Heart left ventricle (tissue), 16 donors: Measurements from ENCODE around the gene STK24. TPM values are rescaled to one million over a fixed set of nuclear protein-coding genes. Genes with fewer than 3 reads are reported as not detected.
A peak's percentile ranks its signal among the peaks of the same experiment; 100 is the strongest.

Experiments used
- ATAC-seq, 4 donors: fragments of 200-7000 bp; cut with Tn5 transposase; one replicate each; pipeline ENCODE4 v1.9.1; 2020 to 2022; ENCODE audit warnings: moderate library complexity in 4 of 4, mild to moderate bottlenecking in 3 of 4, moderate number of reproducible peaks in 1 of 4
- DNase-seq, 5 donors: peaks; one replicate each; pipeline ENCODE4 v3.0.0-alpha.2; 2020
- H3K27ac ChIP-seq, 12 donors: fragments of 200-600 bp; sonication (generic) in 4 of 12; one replicate each; pipeline versions ENCODE4 v1.5.0 to v1.8.0; 2016 to 2022; ENCODE audit warnings: mild to moderate bottlenecking in 2 of 12
- H3K27me3 ChIP-seq, 9 donors: fragments of 200-600 bp; sonication (generic) in 2 of 9; one replicate each; pipeline versions ENCODE4 v1.5.1 to v1.8.0; 2016 to 2022; ENCODE audit warnings: mild to moderate bottlenecking in 3 of 9
- H3K36me3 ChIP-seq, 9 donors: fragments of 200-600 bp; sonication (generic) in 2 of 9; one replicate each; pipeline versions ENCODE4 v1.5.0 to v1.8.0; 2018 to 2022; ENCODE audit warnings: mild to moderate bottlenecking in 2 of 9
- H3K4me1 ChIP-seq, 12 donors: fragments of 200-600 bp; sonication (generic) in 4 of 12; one replicate each; pipeline versions ENCODE4 v1.5.0 to v1.8.0; 2016 to 2022; ENCODE audit warnings: mild to moderate bottlenecking in 3 of 12
- H3K4me3 ChIP-seq, 12 donors: fragments of 200-600 bp; sonication (generic) in 4 of 12; one replicate each; pipeline versions ENCODE4 v1.5.0 to v1.8.0; 2017 to 2022; ENCODE audit warnings: mild to moderate bottlenecking in 9 of 12, moderate library complexity in 4 of 12
- H3K9me3 ChIP-seq, 12 donors: fragments of 200-600 bp; sonication (generic) in 4 of 12; one replicate each; pipeline versions ENCODE4 v1.5.0 to v1.8.0; 2016 to 2022; ENCODE audit warnings: mild to moderate bottlenecking in 1 of 12
- POLR2A ChIP-seq, 2 donors: fragments of 450-650 bp; IDR thresholded peaks; one replicate each; pipeline ENCODE4 v1.6.1; 2017; ENCODE audit warnings: antibody characterized with exemption in 2 of 2, mild to moderate bottlenecking in 2 of 2, moderate library complexity in 2 of 2
- WGBS, 4 donors: extraction: QIAGEN DNeasy Blood & Tissue Kit in 2 of 4; methylation state at CpG; one replicate each; pipeline versions ENCODE4 v1.1.5 to v1.1.7; 2013 to 2018; 5-methylcytosine and 5-hydroxymethylcytosine counted together
- intact Hi-C, 10 donors: fragments of 100-400 bp; cut with DNase I; formaldehyde crosslinking; loops; one replicate each; pipeline versions ENCODE4 v1.11.1 to v1.14.2; 2022
- polyA plus RNA-seq, 2 donors: library from polyadenylated mRNA; stranded (reverse); fragments of 200-250 nt; gene quantifications; one replicate each; pipeline ENCODE4 v1.2.3, GENCODE V29; 2013
- total RNA-seq, 9 donors: library from RNA; depleted of rRNA in 2 of 9; stranded (reverse); fragments of >200 nt in 2 of 9; fragmentation: NEBNext Ultra II Directional in 3 of 9; extraction: Animal tissue kit (Norgen Biotek cat#: 25700) in 3 of 9; gene quantifications; one replicate each; pipeline versions ENCODE4 v1.1.0 to v1.2.4, GENCODE V29; 2016 to 2023
- TF ChIP-seq, protein P1 (sequence below), 12 donors: fragments of 200-600 bp; sonication (generic) in 4 of 12; IDR thresholded peaks; one replicate each; pipeline versions ENCODE4 v1.5.0 to v1.8.0; 2018 to 2022; ENCODE audit warnings: antibody characterized with exemption in 12 of 12, mild to moderate bottlenecking in 5 of 12
- donor health status: ischemic (EF 13 %, LVEDD 7.1; RV severe dilation, severe dysfunction).
- donor health status: healthy with polysubstance abuse.
- donor health status: DM: no; HTN: yes; CAD: no.
- donor health status: DM: no; HTN: no; CAD: no.
- donor health status: ischemic (EF 25% LVEDD 6.9; RV normal size, moderate dysfunction).
- donor health status: ischemic (EF 25% LVEDD 5.7; RV mildly dilated, moderate dysfunction).
- donor health status: healthy.
- donor health status: DM: yes; HTN: yes; CAD: no.
- donor health status: ischemic (EF 35%, LVEDD 5.7; RV mildly dilated, moderate dysfunction).
- donor health status: nonischemic (EF 11% LVEDD 7.7; RV severe dilation, severe dysfunction).
- donor health status: DM: yes; HTN: yes; CAD: no.
- donor health status: PGD.
- donor health status: ischemic (EF 29% LVEDD 5.4; RV normal size, mild dysfunction).
- donor health status: nonischemic (EF 23%, LVEDD 6.1; RV moderate dilation, normal function).

The STK24 gene
- total and polyA plus RNA-seq, 11 donors = 26.6 to 82.6 (median 59.6) TPM

DNA sequence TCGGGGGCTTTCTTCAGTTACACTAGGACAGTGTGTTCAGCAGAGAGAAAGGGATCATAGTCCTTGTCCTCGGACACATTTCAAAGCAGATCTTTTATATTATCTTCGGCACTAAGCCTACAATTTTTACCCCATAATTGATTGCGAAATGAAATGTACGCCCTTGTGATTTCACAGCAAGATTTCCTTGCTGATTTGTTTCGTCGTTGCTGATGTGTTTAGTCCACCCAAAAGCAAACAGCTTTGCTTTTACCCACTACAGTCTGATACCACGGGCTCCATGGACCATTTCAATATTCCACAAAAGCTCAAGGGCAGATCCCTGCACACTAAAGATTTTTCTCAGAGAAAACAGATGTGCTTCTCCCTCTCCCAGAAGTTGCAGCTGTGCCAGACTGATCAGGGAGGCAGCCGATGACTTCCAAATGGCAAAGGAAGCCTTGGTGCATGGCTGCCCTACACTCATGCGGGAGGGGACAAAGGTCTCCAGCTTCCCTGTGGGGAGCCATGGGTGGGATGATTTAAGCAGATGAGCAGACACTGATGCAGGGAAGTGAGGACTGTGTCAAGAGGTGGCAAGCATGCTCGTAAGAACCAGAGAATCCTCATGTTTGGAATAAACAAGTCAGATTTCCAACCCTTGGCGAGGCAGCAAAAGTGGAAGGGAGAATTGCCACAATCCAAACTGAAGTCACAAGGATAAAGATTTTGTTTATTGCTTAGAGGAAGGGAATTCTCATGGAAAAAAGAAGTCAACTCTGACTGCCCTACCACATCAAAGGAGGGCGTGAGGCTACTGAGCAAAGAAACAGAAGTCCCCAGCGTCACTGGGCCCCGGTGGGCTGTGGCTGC is 81.1 kb downstream of the STK24 start:
- no peak for TF ChIP-seq POLR2A (IDR thresholded peaks at IDR 0.05)
- TF ChIP-seq, protein P1, sequence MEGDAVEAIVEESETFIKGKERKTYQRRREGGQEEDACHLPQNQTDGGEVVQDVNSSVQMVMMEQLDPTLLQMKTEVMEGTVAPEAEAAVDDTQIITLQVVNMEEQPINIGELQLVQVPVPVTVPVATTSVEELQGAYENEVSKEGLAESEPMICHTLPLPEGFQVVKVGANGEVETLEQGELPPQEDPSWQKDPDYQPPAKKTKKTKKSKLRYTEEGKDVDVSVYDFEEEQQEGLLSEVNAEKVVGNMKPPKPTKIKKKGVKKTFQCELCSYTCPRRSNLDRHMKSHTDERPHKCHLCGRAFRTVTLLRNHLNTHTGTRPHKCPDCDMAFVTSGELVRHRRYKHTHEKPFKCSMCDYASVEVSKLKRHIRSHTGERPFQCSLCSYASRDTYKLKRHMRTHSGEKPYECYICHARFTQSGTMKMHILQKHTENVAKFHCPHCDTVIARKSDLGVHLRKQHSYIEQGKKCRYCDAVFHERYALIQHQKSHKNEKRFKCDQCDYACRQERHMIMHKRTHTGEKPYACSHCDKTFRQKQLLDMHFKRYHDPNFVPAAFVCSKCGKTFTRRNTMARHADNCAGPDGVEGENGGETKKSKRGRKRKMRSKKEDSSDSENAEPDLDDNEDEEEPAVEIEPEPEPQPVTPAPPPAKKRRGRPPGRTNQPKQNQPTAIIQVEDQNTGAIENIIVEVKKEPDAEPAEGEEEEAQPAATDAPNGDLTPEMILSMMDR (IDR thresholded peaks at IDR 0.05) = no peak
- Histone ChIP-seq H3K27ac (peak overlapping the region in 9 of 12 donors; percentile 6 to 85 (median 50)), H3K4me3 (peak overlapping the region in 3 of 12 donors; percentile 2 to 20 (median 20)), H3K36me3 (peaks cover 0 to 14% (median 0%) of the 10 kb centered on the region in 9 donors), H3K27me3 (no peaks in the 10 kb centered on the region), H3K9me3 (no peaks in the 10 kb centered on the region), H3K4me1 (peaks cover 0 to 53% (median 31%) of the 10 kb centered on the region in 12 donors)
- intact Hi-C loops = loop anchor here in 1 of 10 donors (5.0 kb wide), 1 partner anchor 46 kb away; no protein-coding TSS in a partner anchor
- DNase-seq (no peak), ATAC-seq (peak; percentile 32 to 58 (median 43))
- WGBS, 4 donors = 63 to 72% (median 67%) methylated on average over 15 of the region's 15 CpGs

DNA sequence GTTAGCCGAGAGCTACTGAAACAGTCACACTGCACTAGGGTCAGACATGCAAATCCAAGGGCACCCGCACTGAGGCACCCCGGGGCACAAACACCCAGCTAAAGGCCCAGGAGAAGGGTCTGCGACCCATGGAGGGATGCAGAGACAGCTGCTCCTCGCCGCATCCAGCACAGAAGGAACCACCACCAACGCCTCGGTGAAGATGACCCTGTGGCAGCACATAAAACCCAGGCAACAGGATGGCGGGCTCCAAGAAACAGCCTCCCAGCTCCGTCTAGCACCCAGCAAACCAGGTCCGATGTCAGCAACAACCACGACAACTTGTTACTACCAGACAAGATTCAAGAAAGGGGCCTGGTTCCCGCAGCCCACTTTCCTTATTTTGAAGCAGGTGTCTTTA is 82.1 kb downstream of the STK24 start:
- Histone ChIP-seq H3K36me3 (peaks cover 0 to 10% (median 0%) of the 10 kb centered on the region in 9 donors), H3K27me3 (no peaks in the 10 kb centered on the region), H3K9me3 (no peaks in the 10 kb centered on the region), H3K4me3 (no peak overlapping the region), H3K27ac (peak overlapping the region in 1 of 12 donors; percentile 85), H3K4me1 (peaks cover 0 to 55% (median 41%) of the 10 kb centered on the region in 12 donors)
- no peak for DNase-seq
- intact Hi-C loops = loop anchor here in 1 of 10 donors (5.0 kb wide), 1 partner anchor 48 kb away; no protein-coding TSS in a partner anchor
- WGBS, 4 donors = 91 to 96% (median 95%) methylated on average over 13 of the region's 13 CpGs
- TF ChIP-seq, protein P1 (IDR thresholded peaks at IDR 0.05) = no peak
- no peak for TF ChIP-seq POLR2A (IDR thresholded peaks at IDR 0.05)
- ATAC-seq = no peak

DNA sequence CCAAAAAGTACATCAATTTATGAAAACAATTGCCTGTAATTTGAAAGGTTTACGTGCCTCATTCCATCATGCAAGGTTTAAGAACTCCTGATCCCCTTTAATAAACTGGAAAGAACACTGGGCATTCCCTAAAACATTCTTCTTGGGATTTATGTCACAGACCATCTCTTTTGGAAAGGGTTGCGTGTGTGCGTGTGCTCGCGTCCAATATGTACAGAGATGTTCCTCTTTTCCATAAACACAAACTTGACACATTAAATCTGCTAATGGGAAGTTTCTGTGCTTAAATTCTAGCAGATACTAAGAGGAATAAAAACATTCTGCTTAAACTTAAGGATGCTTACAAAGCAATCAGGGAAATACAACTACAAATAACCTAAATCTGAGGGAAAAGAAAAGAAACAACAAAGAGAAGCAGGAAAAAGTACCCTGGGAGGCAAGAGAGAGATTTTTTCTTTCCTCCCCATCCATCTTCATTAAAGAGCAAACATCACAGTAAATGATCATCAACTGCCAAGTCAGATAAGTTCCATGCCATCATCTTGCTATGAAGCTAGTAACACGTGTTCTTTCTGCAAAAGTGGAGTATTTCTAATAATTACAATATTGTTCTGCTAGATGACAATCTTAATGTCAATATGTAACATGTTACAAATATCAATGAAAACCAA is 83.7 kb downstream of the STK24 start:
- Histone ChIP-seq H3K4me3 (no peak overlapping the region), H3K9me3 (no peaks in the 10 kb centered on the region), H3K36me3 (peaks cover 0 to under 1% (median 0%) of the 10 kb centered on the region in 9 donors), H3K27ac (peak overlapping the region in 1 of 12 donors; percentile 61), H3K27me3 (no peaks in the 10 kb centered on the region), H3K4me1 (peaks cover 0 to 69% (median 56%) of the 10 kb centered on the region in 12 donors)
- 91 to 94% (median 93%) methylated on average over 6 of the region's 6 CpGs for WGBS, 4 donors
- ATAC-seq = no peak
- TF ChIP-seq, protein P1 (IDR thresholded peaks at IDR 0.05) = no peak
- TF ChIP-seq POLR2A (IDR thresholded peaks at IDR 0.05) = no peak
- intact Hi-C loops = no loop called here
- no peak for DNase-seq
